Pancreas (tissue), 10 donors: ENCODE data around the gene TCF4. TPM values are rescaled to one million over a fixed set of nuclear protein-coding genes. Genes with fewer than 3 reads are reported as not detected.
A peak's percentile ranks its signal among the peaks of the same experiment; 100 is the strongest.

Experiments
- ATAC-seq, 4 donors: fragments of 200-7000 bp; cut with Tn5 transposase; one replicate each; pipeline versions ENCODE4 v1.8.0 to v1.9.1; 2020; ENCODE audit warnings: mild to moderate bottlenecking in 4 of 4, moderate library complexity in 4 of 4
- DNase-seq, 6 donors: peaks; one replicate each; pipeline ENCODE4 v3.0.0-alpha.2; 2020
- FAIRE-seq: peaks from 2 replicates; lab custom pipeline; 2012; peaks lifted over from hg19 to GRCh38; lab: Jason Lieb, UNC
- H3K27ac ChIP-seq, 4 donors: fragments of 200-600 bp; sonication (generic); 1 replicate in 3 of 4; 2 replicates in 1 of 4; pipeline versions ENCODE4 v1.5.0 to v1.8.0; 2020
- H3K27me3 ChIP-seq, 4 donors: fragments of 200-600 bp; one replicate each; pipeline ENCODE4 v1.8.0; 2021
- H3K36me3 ChIP-seq, 3 donors: fragments of 200-600 bp; sonication (generic) in 1 of 3; one replicate each; pipeline versions ENCODE4 v1.5.0 to v1.8.0; 2020 to 2021
- H3K4me1 ChIP-seq, 3 donors: fragments of 200-600 bp; one replicate each; pipeline ENCODE4 v1.8.0; 2021
- H3K4me3 ChIP-seq, 4 donors: fragments of 200-600 bp; sonication (generic) in 2 of 4; one replicate each; pipeline versions ENCODE4 v1.5.0 to v1.8.0; 2020 to 2021
- H3K9me3 ChIP-seq, 4 donors: fragments of 200-600 bp; one replicate each; pipeline ENCODE4 v1.8.0; 2021
- CTCF ChIP-seq, 4 donors: fragments of 200-600 bp; sonication (generic) in 3 of 4; IDR thresholded peaks; one replicate each; pipeline versions ENCODE4 v1.5.0 to v1.8.0; 2021; ENCODE audit warnings: antibody characterized with exemption in 4 of 4
- WGBS, 2 donors: extraction: QIAGEN DNeasy Blood & Tissue Kit; methylation state at CpG; one replicate each; pipeline ENCODE4 v1.1.7; 2013; 5-methylcytosine and 5-hydroxymethylcytosine counted together
- intact Hi-C, 3 donors: fragments of 100-400 bp; cut with DNase I; formaldehyde crosslinking; loops; one replicate each; pipeline versions ENCODE4 v1.11.1 to v1.14.2; 2022
- polyA plus RNA-seq, 2 donors: library from polyadenylated mRNA; stranded (reverse); fragments of 200-250 nt; gene quantifications; one replicate each; pipeline ENCODE4 v1.2.3, GENCODE V29; 2013
- total RNA-seq, 6 donors: library from RNA; stranded (reverse); fragmentation: NEBNext Ultra II Directional in 4 of 6; extraction: Animal tissue kit (Norgen Biotek cat#: 25700) in 4 of 6; gene quantifications; one replicate each; pipeline versions ENCODE4 v1.2.1 to v1.2.4, GENCODE V29; 2021 to 2023
- donor health status: healthy with polysubstance abuse.
- donor health status: DM: no; HTN: no; CAD: no; lungs with moderate emphysema.
- donor health status: DM: no; HTN: no; CAD: no.
- donor health status: control.
- donor health status: control.
- donor health status: Bipolar disorder and iron deficiency.
- donor health status: DM: yes; HTN: yes; CAD: no.
- donor health status: DM: no; HTN: no; CAD: no.
- donor health status: DM: no; HTN: no; CAD: no.
- donor health status: DM: yes; HTN: yes; CAD: no.

TCF4 gene
- total and polyA plus RNA-seq, 8 donors = 4.4 to 27.9 (median 10.5) TPM

GRCh38 chr18:55340998-55341397 lies 247.0 kb downstream of the TCF4 start:
- Histone ChIP-seq H3K27ac (no peak overlapping the region), H3K36me3 (no peaks in the 10 kb centered on the region), H3K4me1 (no peaks in the 10 kb centered on the region), H3K4me3 (no peak overlapping the region), H3K27me3 (no peaks in the 10 kb centered on the region), H3K9me3 (no peaks in the 10 kb centered on the region)
- FAIRE-seq (no peak), DNase-seq (no peak), ATAC-seq (no peak)
- TF ChIP-seq CTCF (IDR thresholded peaks at IDR 0.05) = no peak
- intact Hi-C loops = no loop called here
- WGBS, 2 donors = 90 to 91% methylated on average over 2 of the region's 2 CpGs

- TF ChIP-seq CTCF (IDR thresholded peaks at IDR 0.05) = no peak
- WGBS, 2 donors = 84% methylated on average over 7 of the region's 7 CpGs
- intact Hi-C loops = no loop called here
- Histone ChIP-seq H3K4me1 (no peaks in the 10 kb centered on the region), H3K27me3 (peaks cover 0 to 7% (median 0%) of the 10 kb centered on the region in 4 donors), H3K9me3 (no peaks in the 10 kb centered on the region), H3K36me3 (no peaks in the 10 kb centered on the region), H3K27ac (no peak overlapping the region), H3K4me3 (no peak overlapping the region)
- FAIRE-seq (no peak), DNase-seq (no peak), ATAC-seq (no peak)
Observed at GRCh38 chr18:55339990-55340389, 248.0 kb downstream of the TCF4 start.

GRCh38 chr18:55338978-55339650 lies 248.9 kb downstream of the TCF4 start:
- TF ChIP-seq CTCF (IDR thresholded peaks at IDR 0.05) = no peak
- intact Hi-C loops = no loop called here

GRCh38 chr18:55337908-55338521 lies 250.0 kb downstream of the TCF4 start:
- Histone ChIP-seq H3K4me3 (no peak overlapping the region), H3K27me3 (peaks cover 0 to 7% (median 0%) of the 10 kb centered on the region in 4 donors), H3K27ac (peak overlapping the region in 1 of 4 donors; percentile 9), H3K9me3 (no peaks in the 10 kb centered on the region), H3K36me3 (no peaks in the 10 kb centered on the region), H3K4me1 (no peaks in the 10 kb centered on the region)
- 78 to 84% methylated on average over 13 of the region's 13 CpGs for WGBS, 2 donors
- no peak for TF ChIP-seq CTCF (IDR thresholded peaks at IDR 0.05)
- ATAC-seq (peak in 3 of 4 donors; percentile 19 to 71 (median 60)), DNase-seq (peak in 1 of 6 donors; percentile 21), FAIRE-seq (no peak)
- intact Hi-C loops = no loop called here

More at GRCh38 chr18:55338978-55339650, 248.9 kb downstream of the TCF4 start:
- Histone ChIP-seq H3K9me3 (no peaks in the 10 kb centered on the region), H3K36me3 (no peaks in the 10 kb centered on the region), H3K4me3 (no peak overlapping the region), H3K27me3 (peaks cover 0 to 7% (median 0%) of the 10 kb centered on the region in 4 donors), H3K4me1 (no peaks in the 10 kb centered on the region), H3K27ac (no peak overlapping the region)
- no peak for FAIRE-seq
- peak in 2 of 4 donors; percentile 32 to 46 for ATAC-seq
- 78 to 87% methylated on average over 8 of the region's 8 CpGs for WGBS, 2 donors
- no peak for DNase-seq

- WGBS, 2 donors = 85 to 88% methylated on average over 4 of the region's 4 CpGs
- no peak for FAIRE-seq
- no peak for ATAC-seq
- H3K4me1 ChIP-seq = no peaks in the 10 kb centered on the region
- H3K27ac ChIP-seq = peak overlapping the region in 1 of 4 donors; percentile 9
- no peak for DNase-seq
- TF ChIP-seq CTCF (IDR thresholded peaks at IDR 0.05) = no peak
- intact Hi-C loops = no loop called here
- no peak overlapping the region for H3K4me3 ChIP-seq
- no peaks in the 10 kb centered on the region for H3K36me3 ChIP-seq
- peaks cover 0 to 12% (median 0%) of the 10 kb centered on the region in 4 donors for H3K27me3 ChIP-seq
- H3K9me3 ChIP-seq = no peaks in the 10 kb centered on the region
Observed at GRCh38 chr18:55337138-55337537, 250.9 kb downstream of the TCF4 start.
